DLD1 (cell line): ENCODE measurements around the gene SMCR8.
"Not testable (repeated sequence)": the region's sequence is repeated elsewhere in the genome, so short reads cannot be mapped to it uniquely, and the experiment has no call there.

Experiments
- in situ Hi-C: cut with HindIII; loops from 2 replicates; pipeline ENCODE4 v1.10.0; 2017; ENCODE audit warnings: low sequenced_read_pairs

The SMCR8 gene

DNA sequence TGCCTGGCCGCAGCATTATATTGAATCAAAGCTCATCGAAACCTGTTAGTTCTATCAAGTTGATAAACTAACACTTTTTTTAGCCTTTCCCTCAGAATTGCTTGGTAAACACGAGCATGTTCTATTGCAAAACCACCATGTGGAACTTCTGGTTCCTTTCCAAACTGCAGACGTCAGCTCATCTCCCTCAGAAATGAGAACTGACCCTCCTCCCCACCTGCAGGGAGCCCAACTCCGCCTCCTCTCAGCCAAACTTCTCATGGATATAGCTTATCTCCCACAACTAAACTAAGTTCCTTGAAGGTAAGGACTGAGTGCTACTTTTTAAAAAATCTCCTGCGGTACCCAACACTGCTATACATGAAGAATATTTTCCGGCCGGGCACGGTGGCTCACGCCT, 41.5 kb downstream of the SMCR8 start:
- in situ Hi-C loops, result no loop called here

DNA sequence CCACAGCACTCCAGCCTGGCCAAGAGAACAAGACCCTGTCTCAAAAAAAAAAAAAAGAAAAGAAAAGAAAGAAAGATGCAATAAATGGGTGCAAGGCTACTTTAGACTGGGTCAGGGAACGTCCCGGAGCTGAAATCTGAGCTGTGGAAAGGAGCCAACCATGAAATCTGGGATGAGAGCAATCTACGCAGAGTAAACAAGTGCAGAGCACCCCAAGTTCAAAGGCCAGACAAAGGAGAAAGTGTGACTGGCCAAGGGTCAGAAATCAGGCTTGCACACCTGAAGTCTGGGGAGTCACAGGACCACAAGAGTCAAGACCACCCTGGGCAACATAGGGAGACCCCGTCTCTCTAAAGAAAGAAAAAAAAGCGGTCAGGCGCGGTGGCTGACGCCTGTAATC, 45.4 kb downstream of the SMCR8 start:
- in situ Hi-C loops, result no loop called here

GRCh38 chr17:18361837-18362697, 47.0 kb downstream of the SMCR8 start:
- in situ Hi-C loops, result no loop called here

- in situ Hi-C loops, result no loop called here
Measured at GRCh38 chr17:18362698-18363100, 47.6 kb downstream of the SMCR8 start.

GRCh38 chr17:18363101-18364049, 48.3 kb downstream of the SMCR8 start, which contains the start of gene SHMT1:
Gene SHMT1 (minus strand): TSS chr17:18363550. CDS start chr17:18355981, 7,569 bp downstream.
- in situ Hi-C loops, result no loop called here

GRCh38 chr17:18364166-18364565, 49.1 kb downstream of the SMCR8 start:
- in situ Hi-C loops, result no loop called here

- in situ Hi-C loops, result no loop called here
Measured at GRCh38 chr17:18368946-18369345, 53.9 kb downstream of the SMCR8 start.

- in situ Hi-C loops, result no loop called here
Measured at GRCh38 chr17:18370761-18371160, 55.7 kb downstream of the SMCR8 start.

DNA sequence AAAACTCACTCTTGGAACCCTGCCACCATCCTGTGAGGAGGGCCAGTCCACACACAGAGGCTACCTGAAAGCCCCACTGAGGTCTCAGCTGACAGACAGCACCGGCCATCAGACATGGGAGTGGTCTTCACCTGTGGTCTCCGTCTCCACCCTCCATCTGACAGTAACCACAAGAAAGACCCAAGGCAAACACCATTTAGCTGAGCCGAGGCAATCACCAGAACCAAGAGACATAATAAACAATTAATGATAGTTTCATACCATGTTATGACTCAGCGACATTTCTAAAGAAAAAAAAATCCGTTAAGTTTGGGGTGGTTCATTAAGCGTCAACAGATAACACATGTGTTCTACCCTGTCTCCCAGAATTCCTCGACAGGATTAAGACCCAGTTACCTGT, 56.4 kb downstream of the SMCR8 start:
- in situ Hi-C loops, result no loop called here

DNA sequence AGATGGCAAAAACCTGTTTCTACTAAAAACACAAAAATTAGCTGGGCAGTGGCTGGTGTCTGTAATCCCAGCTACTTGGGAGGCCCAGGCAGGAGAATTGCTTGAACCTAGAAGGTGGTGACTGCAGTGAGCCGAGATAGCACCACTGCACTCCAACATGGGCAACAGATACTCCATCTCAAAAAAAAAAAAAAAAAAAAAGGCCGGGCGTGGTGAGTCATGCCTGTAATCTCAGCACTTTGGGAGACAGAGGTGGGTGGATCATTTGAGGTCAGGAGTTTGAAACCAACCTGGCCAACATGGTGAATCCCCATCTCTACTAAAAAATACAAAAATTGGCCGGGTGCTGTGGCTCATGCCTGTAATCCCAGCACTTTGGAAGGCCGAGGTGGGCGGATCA, 58.1 kb downstream of the SMCR8 start:
- in situ Hi-C loops, result not testable (repeated sequence)

GRCh38 chr17:18374216-18374615, 59.1 kb downstream of the SMCR8 start:
- in situ Hi-C loops, result no loop called here
